IPS-18c (cell line): ENCODE measurements around the gene ADRA2A.

ENCODE experiments used
- H3K4me3 ChIP-seq: 2 replicates; pipeline ENCODE4 v1.7.0; 2013; ENCODE audit warnings: low read depth, mild to moderate bottlenecking, low read length, moderate library complexity; ENCODE audit not compliant: insufficient read depth
- H3K9me3 ChIP-seq: one replicate; pipeline ENCODE4 v1.6.1; 2013; ENCODE audit warnings: mild to moderate bottlenecking, low read length, moderate library complexity; ENCODE audit not compliant: control insufficient read depth, insufficient read depth

ADRA2A gene

GRCh38 chr10:111102359-111102837 lies 25.6 kb downstream of the ADRA2A start:
- no peaks in the 10 kb centered on the region for H3K9me3 ChIP-seq
- no peak overlapping the region for H3K4me3 ChIP-seq

- H3K4me3 ChIP-seq, result no peak overlapping the region
- H3K9me3 ChIP-seq, result no peaks in the 10 kb centered on the region
Measured at GRCh38 chr10:111103196-111103840, 26.5 kb downstream of the ADRA2A start.

GRCh38 chr10:111104811-111105210 lies 28.0 kb downstream of the ADRA2A start:
- no peak overlapping the region for H3K4me3 ChIP-seq
- H3K9me3 ChIP-seq, result no peaks in the 10 kb centered on the region

GRCh38 chr10:111106081-111106480 lies 29.3 kb downstream of the ADRA2A start:
- H3K4me3 ChIP-seq, result no peak overlapping the region
- H3K9me3 ChIP-seq, result no peaks in the 10 kb centered on the region

- no peak overlapping the region for H3K4me3 ChIP-seq
- no peaks in the 10 kb centered on the region for H3K9me3 ChIP-seq
Measured at GRCh38 chr10:111107023-111107422, 30.2 kb downstream of the ADRA2A start.

- H3K4me3 ChIP-seq, result no peak overlapping the region
- no peaks in the 10 kb centered on the region for H3K9me3 ChIP-seq
Measured at GRCh38 chr10:111107846-111108245, 31.0 kb downstream of the ADRA2A start.

GRCh38 chr10:111108441-111108840 lies 31.6 kb downstream of the ADRA2A start:
- no peaks in the 10 kb centered on the region for H3K9me3 ChIP-seq
- no peak overlapping the region for H3K4me3 ChIP-seq

- H3K4me3 ChIP-seq, result no peak overlapping the region
- no peaks in the 10 kb centered on the region for H3K9me3 ChIP-seq
Measured at GRCh38 chr10:111109501-111110242, 32.8 kb downstream of the ADRA2A start.

- H3K4me3 ChIP-seq, result no peak overlapping the region
- no peaks in the 10 kb centered on the region for H3K9me3 ChIP-seq
Measured at GRCh38 chr10:111110771-111111170, 33.9 kb downstream of the ADRA2A start.

- Histone ChIP-seq H3K4me3 (no peak overlapping the region), H3K9me3 (no peaks in the 10 kb centered on the region)
Measured at GRCh38 chr10:111112333-111112732, 35.5 kb downstream of the ADRA2A start.

GRCh38 chr10:111113238-111113960 lies 36.6 kb downstream of the ADRA2A start:
- Histone ChIP-seq H3K4me3 (no peak overlapping the region), H3K9me3 (no peaks in the 10 kb centered on the region)

- no peaks in the 10 kb centered on the region for H3K9me3 ChIP-seq
- H3K4me3 ChIP-seq, result no peak overlapping the region
Measured at GRCh38 chr10:111113961-111114757, 37.3 kb downstream of the ADRA2A start.

GRCh38 chr10:111114758-111115500 lies 38.1 kb downstream of the ADRA2A start:
- Histone ChIP-seq H3K9me3 (no peaks in the 10 kb centered on the region), H3K4me3 (no peak overlapping the region)

GRCh38 chr10:111116211-111116610 lies 39.4 kb downstream of the ADRA2A start:
- no peaks in the 10 kb centered on the region for H3K9me3 ChIP-seq
- no peak overlapping the region for H3K4me3 ChIP-seq

- Histone ChIP-seq H3K4me3 (no peak overlapping the region), H3K9me3 (no peaks in the 10 kb centered on the region)
Measured at GRCh38 chr10:111116762-111117445, 40.1 kb downstream of the ADRA2A start.
